Liver (tissue), 9 donors: ENCODE data around the gene PROCA1. TPM values are rescaled to one million over a fixed set of nuclear protein-coding genes. Genes with fewer than 3 reads are reported as not detected.
A peak's percentile ranks its signal among the peaks of the same experiment; 100 is the strongest.

ENCODE experiments used
- DNase-seq: peaks from one replicate; pipeline ENCODE4 v3.0.0-alpha.2; 2017; ENCODE audit warnings: low spot score
- H3K27ac ChIP-seq, 2 donors: one replicate each; pipeline ENCODE4 v1.7.0; 2013; ENCODE audit warnings: inconsistent platforms in 2 of 2, low read length in 2 of 2, control low read depth in 1 of 2, low read depth in 1 of 2, mild to moderate bottlenecking in 1 of 2
- H3K27me3 ChIP-seq, 4 donors: one replicate each; pipeline versions ENCODE4 v1.6.1 to v1.7.0; 2013; ENCODE audit warnings: low read length in 3 of 4, inconsistent platforms in 1 of 4, mild to moderate bottlenecking in 1 of 4, moderate library complexity in 1 of 4; ENCODE audit not compliant: control insufficient read depth in 4 of 4, insufficient read depth in 4 of 4
- H3K36me3 ChIP-seq, 4 donors: one replicate each; pipeline versions ENCODE4 v1.6.1 to v1.7.0; 2013; ENCODE audit warnings: low read length in 3 of 4, mild to moderate bottlenecking in 3 of 4, low read depth in 1 of 4, moderate library complexity in 1 of 4; ENCODE audit not compliant: control insufficient read depth in 4 of 4, insufficient read depth in 3 of 4
- H3K4me1 ChIP-seq, 4 donors: one replicate each; pipeline versions ENCODE4 v1.6.1 to v1.7.0; 2013; ENCODE audit warnings: low read length in 3 of 4, mild to moderate bottlenecking in 3 of 4, moderate library complexity in 1 of 4; ENCODE audit not compliant: control insufficient read depth in 4 of 4, insufficient read depth in 4 of 4
- H3K4me3 ChIP-seq, 3 donors: one replicate each; pipeline versions ENCODE4 v1.6.1 to v1.7.0; 2013; ENCODE audit warnings: low read length in 3 of 3, control low read depth in 1 of 3, low read depth in 1 of 3, mild to moderate bottlenecking in 1 of 3
- H3K9ac ChIP-seq, 2 donors: one replicate each; pipeline ENCODE4 v1.7.0; 2013; ENCODE audit warnings: low read length in 2 of 2, mild to moderate bottlenecking in 2 of 2, moderate library complexity in 2 of 2, control low read depth in 1 of 2, low read depth in 1 of 2
- H3K9me3 ChIP-seq, 4 donors: one replicate each; pipeline versions ENCODE4 v1.6.1 to v1.7.0; 2013; ENCODE audit warnings: low read length in 3 of 4; ENCODE audit not compliant: control insufficient read depth in 4 of 4
- ATF3 ChIP-seq: IDR thresholded peaks from 2 replicates; pipeline ENCODE4 v1.6.1; 2016; ENCODE audit warnings: antibody characterized with exemption
- EGR1 ChIP-seq, 2 donors: IDR thresholded peaks; 2 replicates each; pipeline ENCODE4 v1.6.1; 2016 to 2018; ENCODE audit warnings: antibody characterized with exemption in 2 of 2, low read depth in 2 of 2
- FOXA1 ChIP-seq: IDR thresholded peaks from 2 replicates; pipeline ENCODE4 v1.6.1; 2016; ENCODE audit warnings: antibody characterized with exemption
- FOXA2 ChIP-seq: IDR thresholded peaks from 2 replicates; pipeline ENCODE4 v1.6.1; 2016; ENCODE audit warnings: antibody characterized with exemption
- GABPA ChIP-seq, 2 donors: IDR thresholded peaks in 1 of 2; conservative IDR thresholded peaks in 1 of 2; 2 replicates each; pipeline ENCODE4 v1.6.1; 2016; ENCODE audit warnings: antibody characterized with exemption in 2 of 2, mild to moderate bottlenecking in 1 of 2, moderate library complexity in 1 of 2
- HNF4A ChIP-seq, 2 donors: conservative IDR thresholded peaks; 2 replicates each; pipeline ENCODE4 v1.6.1; 2016; ENCODE audit warnings: antibody characterized with exemption in 2 of 2, mild to moderate bottlenecking in 2 of 2
- HNF4G ChIP-seq: IDR thresholded peaks from 2 replicates; pipeline ENCODE4 v1.6.1; 2016; ENCODE audit warnings: antibody characterized with exemption
- JUND ChIP-seq, 2 donors: IDR thresholded peaks; 2 replicates each; pipeline ENCODE4 v1.6.1; 2016; ENCODE audit warnings: antibody characterized with exemption in 2 of 2
- MAX ChIP-seq: IDR thresholded peaks from 2 replicates; pipeline ENCODE4 v1.6.1; 2016; ENCODE audit warnings: antibody characterized with exemption
- NR2F2 ChIP-seq: IDR thresholded peaks from 2 replicates; pipeline ENCODE4 v1.6.1; 2016; ENCODE audit warnings: antibody characterized with exemption
- RAD21 ChIP-seq, 2 donors: IDR thresholded peaks; 2 replicates each; pipeline ENCODE4 v1.6.1; 2016; ENCODE audit warnings: antibody characterized with exemption in 2 of 2, mild to moderate bottlenecking in 2 of 2
- RXRA ChIP-seq, 2 donors: IDR thresholded peaks; 2 replicates each; pipeline ENCODE4 v1.6.1; 2017 to 2018; ENCODE audit warnings: antibody characterized with exemption in 2 of 2, mild to moderate bottlenecking in 1 of 2
- SP1 ChIP-seq: IDR thresholded peaks from 2 replicates; pipeline ENCODE4 v1.6.1; 2018; ENCODE audit warnings: antibody characterized with exemption, mild to moderate bottlenecking
- TAF1 ChIP-seq: conservative IDR thresholded peaks from 2 replicates; pipeline ENCODE4 v1.6.1; 2016; ENCODE audit warnings: antibody characterized with exemption, mild to moderate bottlenecking
- YY1 ChIP-seq: IDR thresholded peaks from 2 replicates; pipeline ENCODE4 v1.6.1; 2016; ENCODE audit warnings: antibody characterized with exemption, mild to moderate bottlenecking
- ZBTB33 ChIP-seq: IDR thresholded peaks from 2 replicates; pipeline ENCODE4 v1.6.1; 2016; ENCODE audit warnings: antibody characterized with exemption
- WGBS: extraction: QIAGEN DNeasy Blood & Tissue Kit; methylation state at CpG from one replicate; pipeline ENCODE4 v1.1.7; 2013; 5-methylcytosine and 5-hydroxymethylcytosine counted together
- polyA plus RNA-seq, 2 donors: library from polyadenylated mRNA; stranded (reverse) in 1 of 2; unstranded in 1 of 2; fragments of 200-250 nt in 1 of 2; fragments of >200 nt in 1 of 2; fragmentation: Nextera tagmentation in 1 of 2; extraction: Ambion mirVana in 1 of 2; gene quantifications; one replicate each; pipeline versions ENCODE4 v1.2.1 to v1.2.3, GENCODE V29; 2013 to 2015
- total RNA-seq, 2 donors: library from RNA; depleted of rRNA; stranded (reverse); fragments of >200 nt; gene quantifications; one replicate each; pipeline ENCODE4 v1.2.3, GENCODE V29; 2014
- TF ChIP-seq, protein P1 (sequence below): fragments of 150-350 bp; IDR thresholded peaks from 2 replicates; pipeline ENCODE4 v1.5.1; 2017; ENCODE audit warnings: improper control_type of control experiment, low read depth, low read length; ENCODE audit not compliant: missing input control
- TF ChIP-seq, protein P2 (sequence below): IDR thresholded peaks from 2 replicates; pipeline ENCODE4 v1.6.1; 2016; ENCODE audit warnings: antibody characterized with exemption, mild to moderate bottlenecking
- donor health status: healthy.
- donor health status: healthy.
- donor health status: healthy.
- donor health status: healthy.
- donor health status: healthy.

The PROCA1 gene
- total and polyA plus RNA-seq, 4 donors, result 0.16 to 0.65 (median 0.35) TPM

DNA sequence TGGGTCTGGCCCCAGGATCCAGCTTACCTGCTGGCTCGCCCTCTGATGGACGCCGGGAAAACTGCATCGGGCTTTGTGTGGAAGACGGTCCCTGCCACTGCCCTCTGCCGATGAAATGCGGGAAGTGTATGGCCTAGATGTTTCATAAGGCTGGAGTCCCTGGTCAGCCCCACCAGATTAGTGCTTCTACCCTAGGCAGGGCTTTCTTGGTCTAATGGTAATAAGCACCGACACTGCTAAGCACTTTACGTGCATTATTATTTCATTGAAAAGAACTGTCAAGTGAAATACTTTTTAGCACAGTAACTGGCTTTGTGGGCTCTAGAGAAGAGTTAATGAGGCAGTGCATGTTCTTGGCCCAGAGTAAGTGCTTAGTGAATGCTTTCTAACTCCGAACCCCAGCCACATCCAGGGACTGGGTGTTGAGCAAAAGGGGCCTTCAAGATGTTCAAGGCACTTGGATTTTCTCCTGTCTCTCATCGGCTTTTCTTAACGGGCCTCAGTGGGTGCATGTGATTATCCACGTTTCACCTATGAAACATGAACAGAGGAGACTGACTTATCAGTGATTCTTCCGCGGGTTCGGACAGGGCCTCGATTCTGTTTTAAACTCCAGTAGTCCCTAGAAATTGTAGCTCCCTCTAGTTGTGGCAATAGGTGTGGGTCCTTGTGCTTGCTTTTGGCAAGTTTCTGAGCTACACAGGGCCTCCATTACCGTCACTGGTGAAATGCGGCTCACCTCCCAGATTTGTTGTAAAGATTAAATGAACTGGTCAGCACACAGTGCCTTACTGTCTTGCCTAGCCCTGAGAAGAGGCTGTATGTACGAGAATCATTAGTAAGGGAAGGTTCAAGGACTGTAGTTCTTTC is 38.7 kb upstream of the PROCA1 start:
- H3K9me3 ChIP-seq, result no peaks in the 10 kb centered on the region
- H3K36me3 ChIP-seq, result peaks cover 4 to 33% (median 22%) of the 10 kb centered on the region in 4 donors
- H3K27me3 ChIP-seq, result no peaks in the 10 kb centered on the region
- H3K4me3 ChIP-seq, result no peak overlapping the region
- peaks cover 12 to 40% (median 28%) of the 10 kb centered on the region in 4 donors for H3K4me1 ChIP-seq
- H3K27ac ChIP-seq, result no peak overlapping the region
- TF ChIP-seq ATF3, result no peak
- no peak for TF ChIP-seq SP1
- no peak for TF ChIP-seq FOXA1
- peak; percentile 94 for TF ChIP-seq RAD21 (IDR thresholded peaks at IDR 0.05)
- TF ChIP-seq MAX, result peak; percentile 33
- TF ChIP-seq YY1, result peak; percentile 58
- TF ChIP-seq, protein P1, sequence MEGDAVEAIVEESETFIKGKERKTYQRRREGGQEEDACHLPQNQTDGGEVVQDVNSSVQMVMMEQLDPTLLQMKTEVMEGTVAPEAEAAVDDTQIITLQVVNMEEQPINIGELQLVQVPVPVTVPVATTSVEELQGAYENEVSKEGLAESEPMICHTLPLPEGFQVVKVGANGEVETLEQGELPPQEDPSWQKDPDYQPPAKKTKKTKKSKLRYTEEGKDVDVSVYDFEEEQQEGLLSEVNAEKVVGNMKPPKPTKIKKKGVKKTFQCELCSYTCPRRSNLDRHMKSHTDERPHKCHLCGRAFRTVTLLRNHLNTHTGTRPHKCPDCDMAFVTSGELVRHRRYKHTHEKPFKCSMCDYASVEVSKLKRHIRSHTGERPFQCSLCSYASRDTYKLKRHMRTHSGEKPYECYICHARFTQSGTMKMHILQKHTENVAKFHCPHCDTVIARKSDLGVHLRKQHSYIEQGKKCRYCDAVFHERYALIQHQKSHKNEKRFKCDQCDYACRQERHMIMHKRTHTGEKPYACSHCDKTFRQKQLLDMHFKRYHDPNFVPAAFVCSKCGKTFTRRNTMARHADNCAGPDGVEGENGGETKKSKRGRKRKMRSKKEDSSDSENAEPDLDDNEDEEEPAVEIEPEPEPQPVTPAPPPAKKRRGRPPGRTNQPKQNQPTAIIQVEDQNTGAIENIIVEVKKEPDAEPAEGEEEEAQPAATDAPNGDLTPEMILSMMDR, result peak; percentile 100
- TF ChIP-seq NR2F2, result peak; percentile 40
- peak; percentile 11 for TF ChIP-seq FOXA2
- TF ChIP-seq JUND (IDR thresholded peaks at IDR 0.05), result peak in 1 of 2 donors; percentile 20
- TF ChIP-seq HNF4A (conservative IDR thresholded peaks at IDR 0.05), result peak; percentile 26 to 27
- TF ChIP-seq ZBTB33, result no peak
- TF ChIP-seq RXRA (IDR thresholded peaks at IDR 0.05), result peak; percentile 21 to 59
- no peak for TF ChIP-seq EGR1 (IDR thresholded peaks at IDR 0.05; ENCODE audit: low read depth in 2 of 2)
- no peak for TF ChIP-seq TAF1
- no peak for TF ChIP-seq HNF4G
- TF ChIP-seq, protein P2, sequence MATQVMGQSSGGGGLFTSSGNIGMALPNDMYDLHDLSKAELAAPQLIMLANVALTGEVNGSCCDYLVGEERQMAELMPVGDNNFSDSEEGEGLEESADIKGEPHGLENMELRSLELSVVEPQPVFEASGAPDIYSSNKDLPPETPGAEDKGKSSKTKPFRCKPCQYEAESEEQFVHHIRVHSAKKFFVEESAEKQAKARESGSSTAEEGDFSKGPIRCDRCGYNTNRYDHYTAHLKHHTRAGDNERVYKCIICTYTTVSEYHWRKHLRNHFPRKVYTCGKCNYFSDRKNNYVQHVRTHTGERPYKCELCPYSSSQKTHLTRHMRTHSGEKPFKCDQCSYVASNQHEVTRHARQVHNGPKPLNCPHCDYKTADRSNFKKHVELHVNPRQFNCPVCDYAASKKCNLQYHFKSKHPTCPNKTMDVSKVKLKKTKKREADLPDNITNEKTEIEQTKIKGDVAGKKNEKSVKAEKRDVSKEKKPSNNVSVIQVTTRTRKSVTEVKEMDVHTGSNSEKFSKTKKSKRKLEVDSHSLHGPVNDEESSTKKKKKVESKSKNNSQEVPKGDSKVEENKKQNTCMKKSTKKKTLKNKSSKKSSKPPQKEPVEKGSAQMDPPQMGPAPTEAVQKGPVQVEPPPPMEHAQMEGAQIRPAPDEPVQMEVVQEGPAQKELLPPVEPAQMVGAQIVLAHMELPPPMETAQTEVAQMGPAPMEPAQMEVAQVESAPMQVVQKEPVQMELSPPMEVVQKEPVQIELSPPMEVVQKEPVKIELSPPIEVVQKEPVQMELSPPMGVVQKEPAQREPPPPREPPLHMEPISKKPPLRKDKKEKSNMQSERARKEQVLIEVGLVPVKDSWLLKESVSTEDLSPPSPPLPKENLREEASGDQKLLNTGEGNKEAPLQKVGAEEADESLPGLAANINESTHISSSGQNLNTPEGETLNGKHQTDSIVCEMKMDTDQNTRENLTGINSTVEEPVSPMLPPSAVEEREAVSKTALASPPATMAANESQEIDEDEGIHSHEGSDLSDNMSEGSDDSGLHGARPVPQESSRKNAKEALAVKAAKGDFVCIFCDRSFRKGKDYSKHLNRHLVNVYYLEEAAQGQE, result peak; percentile 35
- no peak for TF ChIP-seq GABPA (IDR thresholded peaks at IDR 0.05 in 1 of 2, conservative IDR thresholded peaks at IDR 0.05 in 1 of 2)
- peak; percentile 94 for DNase-seq
- 35% methylated on average over 20 of the region's 20 CpGs for WGBS
- H3K9ac ChIP-seq, result no peak overlapping the region
